Cardiac fibroblast (primary cell): ENCODE data around the gene TRIM8.
"Not testable (repeated sequence)": the region's sequence is repeated elsewhere in the genome, so short reads cannot be mapped to it uniquely, and the experiment has no call there.

Experiments
- DNase-seq, 2 donors: peaks; one replicate each; pipeline versions ENCODE4 v3.0.0 to v3.0.0-alpha.2; 2010; ENCODE audit warnings: low read depth in 2 of 2
- H3K4me3 ChIP-seq, 2 donors: replicated peaks in 1 of 2; 1 replicate in 1 of 2; 2 replicates in 1 of 2; pipeline ENCODE4 v1.5.1; 2011; ENCODE audit warnings: low read depth in 2 of 2, low read length in 2 of 2, mild to moderate bottlenecking in 2 of 2, moderate library complexity in 1 of 2
- TF ChIP-seq, protein P1 (sequence below): IDR thresholded peaks from one replicate; pipeline ENCODE4 v1.5.1; 2011; ENCODE audit warnings: low read depth, mild to moderate bottlenecking, low read length, inconsistent platforms

Gene TRIM8

DNA sequence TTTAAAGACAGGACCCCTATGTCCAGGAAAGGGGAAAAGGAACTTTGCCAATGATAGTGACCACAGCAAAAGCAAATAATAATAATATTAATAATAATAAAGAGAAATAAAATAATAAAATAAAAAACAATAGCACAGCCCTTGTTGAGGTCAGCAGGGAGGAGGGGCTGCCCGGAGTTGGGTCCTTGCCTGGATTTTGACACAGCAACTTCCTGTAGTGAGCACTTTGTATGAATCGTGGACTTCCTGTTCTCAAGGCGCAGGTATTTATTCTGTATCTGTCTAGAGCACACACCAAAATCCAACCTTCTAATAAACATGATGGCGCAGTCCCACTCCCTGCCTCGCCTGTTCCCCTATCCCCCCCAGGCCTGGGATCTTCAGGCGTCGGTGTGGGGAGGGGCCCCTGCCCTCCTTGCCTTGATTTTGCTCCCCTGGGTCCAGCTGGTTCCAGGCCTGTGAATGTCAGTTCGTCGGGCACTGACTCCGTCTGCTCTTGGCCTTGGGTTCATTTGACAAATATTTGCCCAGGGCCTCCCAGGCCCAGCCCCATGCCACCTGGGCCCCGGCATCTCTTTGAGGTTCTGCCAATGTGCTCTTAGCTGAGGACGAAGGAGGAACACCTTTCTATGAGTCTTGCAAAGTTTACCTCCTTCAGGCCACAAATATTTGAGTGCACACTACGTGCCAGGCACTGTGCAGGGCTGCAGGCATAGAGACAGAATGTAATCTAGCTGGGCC, 13.9 kb downstream of the TRIM8 start:
- TF ChIP-seq, protein P1, sequence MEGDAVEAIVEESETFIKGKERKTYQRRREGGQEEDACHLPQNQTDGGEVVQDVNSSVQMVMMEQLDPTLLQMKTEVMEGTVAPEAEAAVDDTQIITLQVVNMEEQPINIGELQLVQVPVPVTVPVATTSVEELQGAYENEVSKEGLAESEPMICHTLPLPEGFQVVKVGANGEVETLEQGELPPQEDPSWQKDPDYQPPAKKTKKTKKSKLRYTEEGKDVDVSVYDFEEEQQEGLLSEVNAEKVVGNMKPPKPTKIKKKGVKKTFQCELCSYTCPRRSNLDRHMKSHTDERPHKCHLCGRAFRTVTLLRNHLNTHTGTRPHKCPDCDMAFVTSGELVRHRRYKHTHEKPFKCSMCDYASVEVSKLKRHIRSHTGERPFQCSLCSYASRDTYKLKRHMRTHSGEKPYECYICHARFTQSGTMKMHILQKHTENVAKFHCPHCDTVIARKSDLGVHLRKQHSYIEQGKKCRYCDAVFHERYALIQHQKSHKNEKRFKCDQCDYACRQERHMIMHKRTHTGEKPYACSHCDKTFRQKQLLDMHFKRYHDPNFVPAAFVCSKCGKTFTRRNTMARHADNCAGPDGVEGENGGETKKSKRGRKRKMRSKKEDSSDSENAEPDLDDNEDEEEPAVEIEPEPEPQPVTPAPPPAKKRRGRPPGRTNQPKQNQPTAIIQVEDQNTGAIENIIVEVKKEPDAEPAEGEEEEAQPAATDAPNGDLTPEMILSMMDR: no peak
- DNase-seq: peak; percentile 75 to 79
- no peak overlapping the region for H3K4me3 ChIP-seq

DNA sequence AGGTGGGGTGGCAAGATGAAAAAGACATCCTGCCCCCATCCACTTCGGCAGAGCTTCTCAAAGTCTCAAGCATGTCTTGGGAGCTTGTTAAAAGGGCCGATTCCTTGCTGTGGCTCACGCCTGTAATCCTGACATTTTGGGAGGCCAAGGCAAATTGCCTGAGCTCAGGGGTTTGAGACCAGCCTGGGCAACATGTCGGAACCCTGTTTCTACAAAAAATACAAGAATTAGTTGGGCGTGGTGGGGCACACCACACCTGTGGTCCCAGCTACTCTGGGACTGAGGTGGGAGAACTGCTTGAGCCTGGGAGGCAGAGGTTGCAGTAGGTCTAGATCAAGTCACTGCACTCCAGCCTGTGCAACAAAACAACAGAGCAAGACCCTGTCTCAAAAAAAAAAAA, 14.5 kb downstream of the TRIM8 start:
- TF ChIP-seq, protein P1: no peak
- H3K4me3 ChIP-seq: no peak overlapping the region
- no peak for DNase-seq

DNA sequence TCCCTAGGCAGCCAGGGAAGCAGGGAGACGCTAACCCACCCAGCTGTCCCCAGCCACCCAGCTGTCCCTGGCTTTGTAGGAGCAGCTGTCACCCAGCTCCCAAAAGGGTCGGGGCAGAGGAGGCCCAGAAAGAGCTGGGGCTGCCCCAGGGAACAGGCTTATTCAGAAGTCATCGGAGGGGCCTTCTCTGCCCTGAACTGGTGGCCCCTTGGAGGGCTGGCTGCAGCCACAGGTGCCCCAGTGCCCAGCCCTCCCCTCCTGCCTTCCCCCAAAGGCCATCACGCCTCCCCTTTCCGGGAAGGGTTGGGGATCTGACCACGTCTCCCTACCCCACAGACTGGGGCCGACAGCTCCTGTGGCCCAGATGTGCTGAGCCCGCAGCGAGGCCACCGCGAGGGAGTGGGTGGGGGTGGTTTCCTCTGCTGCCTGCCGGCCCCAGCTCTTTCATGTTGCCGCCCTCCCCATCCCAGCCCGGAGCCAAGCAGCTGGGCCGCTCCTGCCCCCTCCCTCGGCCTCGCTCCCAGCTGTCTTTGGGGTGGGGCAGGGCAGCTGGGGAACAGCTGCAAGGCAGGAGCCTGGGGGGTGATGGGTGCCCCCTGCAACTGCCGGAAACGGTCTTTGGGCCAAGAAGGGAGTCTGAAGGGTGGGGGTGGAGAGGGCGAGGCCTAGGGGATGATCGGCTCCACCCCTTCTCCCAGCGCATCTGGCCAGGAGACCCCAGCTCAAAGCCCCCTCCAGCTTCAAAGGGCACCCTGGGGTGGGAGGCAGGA, 16.8 kb downstream of the TRIM8 start:
- no peak overlapping the region for H3K4me3 ChIP-seq
- peak; percentile 72 to 74 for DNase-seq
- TF ChIP-seq, protein P1: no peak

- no peak for DNase-seq
- TF ChIP-seq, protein P1: no peak
- H3K4me3 ChIP-seq: no peak overlapping the region
Measured at GRCh38 chr10:102661658-102662028, 17.4 kb downstream of the TRIM8 start.

- no peak for DNase-seq
- no peak overlapping the region for H3K4me3 ChIP-seq
- TF ChIP-seq, protein P1: no peak
Measured at GRCh38 chr10:102665904-102666509, 21.7 kb downstream of the TRIM8 start.

- H3K4me3 ChIP-seq: not testable (repeated sequence)
Measured at GRCh38 chr10:102667411-102667810, 23.1 kb downstream of the TRIM8 start.

More at GRCh38 chr10:102667411-102667810, 23.1 kb downstream of the TRIM8 start:
- DNase-seq: not testable (repeated sequence)
